ENCODE data around the gene CDS2.

DNA sequence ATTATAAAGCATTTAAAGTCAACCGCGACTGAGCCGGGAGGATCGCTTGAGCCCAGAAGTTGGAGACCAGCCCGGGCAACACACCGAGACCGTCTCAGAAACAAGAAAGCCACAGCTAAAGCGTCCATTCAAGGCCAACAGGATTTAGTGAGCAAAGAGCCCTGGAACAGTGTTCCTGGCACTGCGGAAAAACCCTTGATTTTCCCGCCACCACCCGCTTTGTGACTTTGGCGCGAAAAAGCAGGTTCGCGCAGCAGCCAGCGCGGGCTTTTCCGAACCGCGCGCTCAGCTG, 7.7 kb upstream of the CDS2 start:
- TF ChIP-seq POLR2A (IDR thresholded peaks at IDR 0.05) = no peak
- TF ChIP-seq, protein P1, sequence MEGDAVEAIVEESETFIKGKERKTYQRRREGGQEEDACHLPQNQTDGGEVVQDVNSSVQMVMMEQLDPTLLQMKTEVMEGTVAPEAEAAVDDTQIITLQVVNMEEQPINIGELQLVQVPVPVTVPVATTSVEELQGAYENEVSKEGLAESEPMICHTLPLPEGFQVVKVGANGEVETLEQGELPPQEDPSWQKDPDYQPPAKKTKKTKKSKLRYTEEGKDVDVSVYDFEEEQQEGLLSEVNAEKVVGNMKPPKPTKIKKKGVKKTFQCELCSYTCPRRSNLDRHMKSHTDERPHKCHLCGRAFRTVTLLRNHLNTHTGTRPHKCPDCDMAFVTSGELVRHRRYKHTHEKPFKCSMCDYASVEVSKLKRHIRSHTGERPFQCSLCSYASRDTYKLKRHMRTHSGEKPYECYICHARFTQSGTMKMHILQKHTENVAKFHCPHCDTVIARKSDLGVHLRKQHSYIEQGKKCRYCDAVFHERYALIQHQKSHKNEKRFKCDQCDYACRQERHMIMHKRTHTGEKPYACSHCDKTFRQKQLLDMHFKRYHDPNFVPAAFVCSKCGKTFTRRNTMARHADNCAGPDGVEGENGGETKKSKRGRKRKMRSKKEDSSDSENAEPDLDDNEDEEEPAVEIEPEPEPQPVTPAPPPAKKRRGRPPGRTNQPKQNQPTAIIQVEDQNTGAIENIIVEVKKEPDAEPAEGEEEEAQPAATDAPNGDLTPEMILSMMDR (IDR thresholded peaks at IDR 0.05) = no peak
